Mesendoderm (in vitro differentiated cells): ENCODE results near the gene IRF5.
A peak's percentile ranks its signal among the peaks of the same experiment; 100 is the strongest.

Experiments
- DNase-seq: peaks from one replicate; pipeline ENCODE4 v3.0.0; 2013
- H2AK5ac ChIP-seq: 2 replicates; pipeline ENCODE4 v1.6.1; 2013; ENCODE audit warnings: low read length, inconsistent platforms
- H2BK120ac ChIP-seq: 2 replicates; pipeline ENCODE4 v1.6.1; 2013; ENCODE audit warnings: low read depth, mild to moderate bottlenecking, low read length, moderate library complexity, mixed read lengths
- H2BK15ac ChIP-seq: replicated peaks from 2 replicates; pipeline ENCODE4 v1.6.1; 2013; ENCODE audit warnings: low read depth, mild to moderate bottlenecking, moderate library complexity
- H2BK5ac ChIP-seq: 2 replicates; pipeline ENCODE4 v1.6.1; 2013; ENCODE audit warnings: low read length, inconsistent platforms
- H3K18ac ChIP-seq: 2 replicates; pipeline ENCODE4 v1.6.1; 2013; ENCODE audit warnings: mild to moderate bottlenecking, low read length, mixed read lengths
- H3K23ac ChIP-seq: one replicate; pipeline ENCODE4 v1.6.1; 2013; ENCODE audit warnings: low read length
- H3K27ac ChIP-seq: 2 replicates; pipeline ENCODE4 v1.5.1; 2013; ENCODE audit warnings: low read depth, mild to moderate bottlenecking, inconsistent platforms, low read length, moderate library complexity
- H3K27me3 ChIP-seq: 2 replicates; pipeline ENCODE4 v1.6.1; 2013; ENCODE audit warnings: low read length, control low read depth, mild to moderate bottlenecking, inconsistent platforms; ENCODE audit not compliant: insufficient read depth, poor library complexity
- H3K36me3 ChIP-seq: 2 replicates; pipeline ENCODE4 v1.6.1; 2013; ENCODE audit warnings: low read length, inconsistent platforms; ENCODE audit not compliant: control insufficient read depth, insufficient read depth
- H3K4ac ChIP-seq: one replicate; pipeline ENCODE4 v1.6.1; 2013; ENCODE audit warnings: low read depth, mild to moderate bottlenecking, low read length, moderate library complexity
- H3K4me1 ChIP-seq: 2 replicates; pipeline ENCODE4 v1.6.1; 2013; ENCODE audit warnings: low read depth, low read length, inconsistent platforms; ENCODE audit not compliant: control insufficient read depth
- H3K4me2 ChIP-seq: 2 replicates; pipeline ENCODE4 v1.6.1; 2013; ENCODE audit warnings: low read length
- H3K4me3 ChIP-seq: 2 replicates; pipeline ENCODE4 v1.5.1; 2013; ENCODE audit warnings: mild to moderate bottlenecking, low read length
- H3K56ac ChIP-seq: one replicate; pipeline ENCODE4 v1.6.1; 2013; ENCODE audit warnings: low read length
- H3K79me1 ChIP-seq: 2 replicates; pipeline ENCODE4 v1.6.1; 2013; ENCODE audit warnings: low read length, inconsistent platforms
- H3K79me2 ChIP-seq: 2 replicates; pipeline ENCODE4 v1.6.1; 2013; ENCODE audit warnings: mild to moderate bottlenecking, low read length; ENCODE audit not compliant: control insufficient read depth, insufficient read depth
- H3K9ac ChIP-seq: 2 replicates; pipeline ENCODE4 v1.6.1; 2013; ENCODE audit warnings: low read length, inconsistent platforms
- H4K5ac ChIP-seq: one replicate; pipeline ENCODE4 v1.6.1; 2013; ENCODE audit warnings: low read length
- H4K8ac ChIP-seq: one replicate; pipeline ENCODE4 v1.6.1; 2013; ENCODE audit warnings: low read depth, mild to moderate bottlenecking, control low read depth, low read length, moderate library complexity
- WGBS: extraction: QIAGEN DNeasy Blood & Tissue Kit; methylation state at CpG from one replicate; pipeline ENCODE4 v1.1.7; 2013; ENCODE audit warnings: low lambda C conversion rate, missing lambda C conversion rate; ENCODE audit not compliant: insufficient coverage; ENCODE audit errors: extremely low coverage; 5-methylcytosine and 5-hydroxymethylcytosine counted together

Gene IRF5

GRCh38 chr7:128974241-128974934 lies 36.7 kb downstream of the IRF5 start:
- Histone ChIP-seq H2BK120ac (no peak overlapping the region), H3K56ac (no peak overlapping the region), H3K4me3 (no peak overlapping the region), H3K4ac (no peak overlapping the region), H3K9ac (no peak overlapping the region), H3K4me2 (no peak overlapping the region), H2AK5ac (no peak overlapping the region), H3K79me1 (no peaks in the 10 kb centered on the region), H4K8ac (no peak overlapping the region), H2BK5ac (no peak overlapping the region), H2BK15ac (no peak overlapping the region), H3K79me2 (no peaks in the 10 kb centered on the region), H3K27me3 (no peaks in the 10 kb centered on the region), H3K36me3 (peaks cover 9% of the 10 kb centered on the region), H3K4me1 (no peaks in the 10 kb centered on the region), H3K23ac (no peak overlapping the region), H4K5ac (no peak overlapping the region), H3K27ac (no peak overlapping the region), H3K18ac (no peak overlapping the region)
- peak; percentile 50 for DNase-seq
- WGBS = no CpG with 5 or more reads among the region's 7 CpGs

GRCh38 chr7:128982105-128982504 lies 44.4 kb downstream of the IRF5 start:
- no peak overlapping the region for H3K4me3 ChIP-seq
- H3K56ac ChIP-seq = no peak overlapping the region
- no peaks in the 10 kb centered on the region for H3K27me3 ChIP-seq
- no CpG with 5 or more reads among the region's 2 CpGs for WGBS
- no peak overlapping the region for H2AK5ac ChIP-seq
- H3K18ac ChIP-seq = no peak overlapping the region
- H2BK5ac ChIP-seq = no peak overlapping the region
- no peak overlapping the region for H3K4ac ChIP-seq
- no peak overlapping the region for H4K8ac ChIP-seq
- peaks cover 1% of the 10 kb centered on the region for H3K36me3 ChIP-seq
- H3K79me1 ChIP-seq = no peaks in the 10 kb centered on the region
- H2BK15ac ChIP-seq = no peak overlapping the region
- DNase-seq = peak; percentile 72
- no peak overlapping the region for H3K23ac ChIP-seq
- H3K4me1 ChIP-seq = no peaks in the 10 kb centered on the region
- H3K4me2 ChIP-seq = no peak overlapping the region
- H4K5ac ChIP-seq = no peak overlapping the region
- H2BK120ac ChIP-seq = no peak overlapping the region
- H3K9ac ChIP-seq = no peak overlapping the region
- no peaks in the 10 kb centered on the region for H3K79me2 ChIP-seq
- no peak overlapping the region for H3K27ac ChIP-seq

- Histone ChIP-seq H3K56ac (no peak overlapping the region), H3K4ac (no peak overlapping the region), H3K4me2 (no peak overlapping the region), H3K23ac (no peak overlapping the region), H3K27me3 (no peaks in the 10 kb centered on the region), H2AK5ac (no peak overlapping the region), H3K36me3 (peaks cover 2% of the 10 kb centered on the region), H3K79me2 (no peaks in the 10 kb centered on the region), H2BK5ac (no peak overlapping the region), H2BK120ac (no peak overlapping the region), H3K9ac (no peak overlapping the region), H4K8ac (no peak overlapping the region), H3K27ac (no peak overlapping the region), H4K5ac (no peak overlapping the region), H3K4me1 (no peaks in the 10 kb centered on the region), H3K79me1 (no peaks in the 10 kb centered on the region), H3K4me3 (no peak overlapping the region), H2BK15ac (no peak overlapping the region), H3K18ac (no peak overlapping the region)
- DNase-seq = peak; percentile 6
Observed at GRCh38 chr7:128985660-128986059, 47.9 kb downstream of the IRF5 start.

- H3K18ac ChIP-seq = no peak overlapping the region
- no peak overlapping the region for H2BK120ac ChIP-seq
- H3K4me2 ChIP-seq = no peak overlapping the region
- no peak overlapping the region for H3K9ac ChIP-seq
- no peaks in the 10 kb centered on the region for H3K4me1 ChIP-seq
- H3K79me2 ChIP-seq = no peaks in the 10 kb centered on the region
- H2AK5ac ChIP-seq = no peak overlapping the region
- no peak overlapping the region for H3K23ac ChIP-seq
- DNase-seq = peak; percentile 8
- H4K5ac ChIP-seq = no peak overlapping the region
- H2BK5ac ChIP-seq = no peak overlapping the region
- H3K56ac ChIP-seq = no peak overlapping the region
- no peak overlapping the region for H3K4me3 ChIP-seq
- no peak overlapping the region for H2BK15ac ChIP-seq
- H3K27ac ChIP-seq = no peak overlapping the region
- no peaks in the 10 kb centered on the region for H3K79me1 ChIP-seq
- no peak overlapping the region for H4K8ac ChIP-seq
- WGBS = no CpG with 5 or more reads among the region's 3 CpGs
- no peak overlapping the region for H3K4ac ChIP-seq
- no peaks in the 10 kb centered on the region for H3K27me3 ChIP-seq
- peaks cover 2% of the 10 kb centered on the region for H3K36me3 ChIP-seq
Observed at GRCh38 chr7:128986609-128987008, 48.9 kb downstream of the IRF5 start.

GRCh38 chr7:128988372-128988771 lies 50.6 kb downstream of the IRF5 start:
- Histone ChIP-seq H3K79me2 (no peaks in the 10 kb centered on the region), H3K36me3 (peaks cover 2% of the 10 kb centered on the region), H3K4ac (no peak overlapping the region)

GRCh38 chr7:128989961-128990360 lies 52.2 kb downstream of the IRF5 start:
- Histone ChIP-seq H2BK15ac (no peak overlapping the region), H3K18ac (no peak overlapping the region), H3K79me1 (no peaks in the 10 kb centered on the region), H3K27me3 (no peaks in the 10 kb centered on the region), H2BK5ac (no peak overlapping the region), H3K4me2 (no peak overlapping the region), H3K9ac (no peak overlapping the region), H2BK120ac (no peak overlapping the region), H2AK5ac (no peak overlapping the region), H3K79me2 (no peaks in the 10 kb centered on the region), H3K56ac (no peak overlapping the region), H3K4me3 (no peak overlapping the region), H4K5ac (no peak overlapping the region), H3K36me3 (peaks cover 2% of the 10 kb centered on the region), H3K4me1 (no peaks in the 10 kb centered on the region), H3K27ac (no peak overlapping the region), H4K8ac (no peak overlapping the region), H3K23ac (no peak overlapping the region), H3K4ac (no peak overlapping the region)
- DNase-seq = no peak
- WGBS = no CpG with 5 or more reads among the region's 9 CpGs

More at GRCh38 chr7:128988372-128988771, 50.6 kb downstream of the IRF5 start:
- Histone ChIP-seq H3K27ac (no peak overlapping the region), H4K5ac (no peak overlapping the region), H2BK5ac (no peak overlapping the region), H3K27me3 (no peaks in the 10 kb centered on the region), H4K8ac (no peak overlapping the region), H2BK120ac (no peak overlapping the region), H3K56ac (no peak overlapping the region), H3K18ac (no peak overlapping the region), H3K4me2 (no peak overlapping the region), H3K23ac (no peak overlapping the region), H3K79me1 (no peaks in the 10 kb centered on the region), H3K4me1 (no peaks in the 10 kb centered on the region), H2BK15ac (no peak overlapping the region), H3K4me3 (no peak overlapping the region), H3K9ac (no peak overlapping the region), H2AK5ac (no peak overlapping the region)
- DNase-seq = no peak
